HG03575 (cell line): ENCODE data around the gene PDE11A.
"Not testable (repeated sequence)": the region's sequence is repeated elsewhere in the genome, so short reads cannot be mapped to it uniquely, and the experiment has no call there.

Experiments used
- ATAC-seq: cut with Tn5 transposase; IDR thresholded peaks from one replicate; pipeline ENCODE4 v1.9.1; 2021; ENCODE audit not compliant: unreplicated experiment, insufficient number of reproducible peaks, low FRiP score; ENCODE audit errors: extremely low read depth

PDE11A gene

DNA sequence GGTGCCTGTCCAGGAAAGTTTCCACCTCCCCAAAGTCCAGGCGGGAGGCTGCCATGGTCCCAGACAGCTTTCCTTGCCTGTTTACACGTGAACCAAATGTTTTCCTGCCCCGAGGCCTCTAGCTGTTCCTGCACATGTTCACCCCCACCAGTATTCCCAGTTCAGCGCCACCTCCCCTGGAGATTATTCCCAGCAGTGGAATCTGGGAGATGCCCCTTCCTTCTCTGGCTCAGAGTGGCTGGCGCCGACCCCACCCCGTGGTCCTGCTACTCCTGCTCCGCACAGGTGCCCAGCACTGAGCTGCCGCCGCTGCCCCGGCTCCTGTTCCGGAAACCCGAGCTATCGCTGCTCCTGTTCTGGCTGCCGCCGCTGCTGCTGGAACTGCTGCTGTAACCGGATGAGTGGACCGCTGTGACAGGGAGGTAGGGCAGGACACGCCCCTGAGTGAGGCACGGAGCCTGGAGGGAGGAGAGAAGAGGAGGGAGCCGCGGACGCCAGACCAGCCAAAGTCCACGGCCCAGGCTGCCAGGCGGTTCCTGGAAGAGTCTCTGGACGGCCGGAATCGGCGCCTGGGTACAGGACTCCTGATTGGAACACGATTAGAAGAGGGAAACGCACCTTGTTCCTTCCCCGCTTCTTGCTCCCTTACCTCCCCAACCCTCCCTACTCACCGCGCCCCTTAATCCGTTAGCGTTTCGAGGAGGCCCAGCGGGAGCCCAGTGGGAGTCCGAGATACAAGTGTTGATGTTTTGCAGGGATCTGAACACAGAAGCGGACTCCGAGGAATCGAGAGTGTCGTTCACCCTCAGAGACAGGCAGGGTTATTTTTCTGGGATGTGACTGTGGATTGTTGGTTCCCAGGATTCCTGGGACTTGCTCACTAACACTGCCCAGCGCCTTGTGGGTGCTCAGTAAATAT is at the start of gene PDE11A:
Gene PDE11A, minus strand, starts transcription at position 395 of the 919 bp plus-strand sequence. Its CDS starts 340 bp downstream, at position 55.
- no peak for ATAC-seq

DNA sequence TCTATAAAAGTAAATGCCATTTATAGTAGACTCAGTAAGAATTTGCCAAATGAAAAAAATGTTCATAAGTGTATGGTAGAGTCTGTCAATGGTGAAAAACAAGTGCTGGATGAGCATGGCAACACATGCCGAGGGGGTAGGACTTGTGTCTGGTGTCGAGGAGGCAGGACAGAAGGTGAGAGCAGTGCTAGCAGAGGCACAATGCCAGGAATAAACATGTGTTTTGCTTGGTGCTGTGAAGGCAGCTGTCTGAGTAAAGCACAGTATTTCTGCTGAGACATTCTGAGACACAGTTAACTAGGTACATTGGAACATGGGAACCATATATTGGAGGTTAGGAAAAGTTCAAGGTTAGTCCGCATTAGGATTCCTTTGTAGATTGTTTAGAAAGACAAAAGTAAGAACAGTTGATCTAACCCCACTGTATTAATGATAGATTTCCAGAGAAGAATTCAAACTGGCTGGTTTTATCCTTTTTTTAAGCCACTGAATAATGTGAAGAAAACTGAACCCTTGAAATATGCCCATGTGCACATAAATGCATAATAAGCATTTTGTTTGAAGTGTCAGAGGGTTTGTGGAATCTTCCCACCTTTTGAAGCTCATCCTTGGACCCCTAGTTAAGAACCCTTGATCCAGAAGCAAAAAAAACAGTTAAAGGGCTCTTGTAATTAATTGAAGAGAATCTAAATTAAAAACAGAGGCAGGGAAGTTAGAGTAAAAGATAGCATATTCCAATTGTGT is 46.8 kb upstream of the PDE11A start:
- ATAC-seq, result no peak

DNA sequence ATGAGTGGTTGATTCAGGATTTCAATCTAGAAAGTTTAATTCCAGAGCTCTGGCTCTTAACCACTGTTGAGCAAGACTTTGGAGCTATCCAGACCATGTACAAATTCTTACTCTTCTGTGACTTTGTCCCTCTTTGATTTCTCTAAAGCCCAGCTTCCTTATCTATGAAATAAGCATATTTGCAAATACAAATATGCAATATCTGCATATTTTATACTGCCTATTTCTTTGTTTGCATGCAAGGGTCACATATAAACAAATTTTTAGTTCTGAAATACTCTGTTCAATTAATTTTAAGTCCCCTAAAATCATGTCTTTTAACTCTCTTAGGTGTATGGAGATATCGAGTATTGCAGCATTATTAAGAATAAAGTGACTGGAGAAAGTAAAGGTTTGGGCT is 45.1 kb upstream of the PDE11A start:
- no peak for ATAC-seq

- no peak for ATAC-seq
Measured at GRCh38 chr2:178115271-178115670, 42.7 kb upstream of the PDE11A start.

DNA sequence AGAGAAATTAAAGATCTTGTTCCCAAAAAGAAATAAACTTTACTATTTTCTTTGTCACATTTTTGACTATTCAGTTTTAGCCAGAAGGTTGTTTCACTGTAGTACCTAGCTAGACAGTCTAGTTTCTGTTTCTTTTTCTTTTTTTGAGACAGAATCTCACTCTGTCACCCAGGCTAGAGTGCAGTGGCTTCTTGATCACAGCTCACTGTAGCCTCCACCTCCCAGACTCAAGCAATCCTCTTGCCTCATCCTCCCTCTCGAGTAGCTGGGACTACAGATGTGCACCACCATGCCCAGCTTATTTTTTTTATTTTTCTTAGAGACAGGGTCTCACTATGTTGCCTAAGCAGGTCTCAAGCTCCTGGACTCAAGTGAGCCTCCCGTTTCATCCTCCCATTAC is 41.9 kb upstream of the PDE11A start:
- no peak for ATAC-seq

- ATAC-seq, result peak; percentile 69
Measured at GRCh38 chr2:178112202-178113152, 39.9 kb upstream of the PDE11A start, which contains the start of gene RBM45. Gene RBM45 (plus strand): TSS chr2:178112437. CDS start chr2:178112547, 110 bp downstream.

- ATAC-seq, result no peak
Measured at GRCh38 chr2:178111743-178112142, 39.2 kb upstream of the PDE11A start.

- no peak for ATAC-seq
Measured at GRCh38 chr2:178110681-178111080, 38.1 kb upstream of the PDE11A start.

DNA sequence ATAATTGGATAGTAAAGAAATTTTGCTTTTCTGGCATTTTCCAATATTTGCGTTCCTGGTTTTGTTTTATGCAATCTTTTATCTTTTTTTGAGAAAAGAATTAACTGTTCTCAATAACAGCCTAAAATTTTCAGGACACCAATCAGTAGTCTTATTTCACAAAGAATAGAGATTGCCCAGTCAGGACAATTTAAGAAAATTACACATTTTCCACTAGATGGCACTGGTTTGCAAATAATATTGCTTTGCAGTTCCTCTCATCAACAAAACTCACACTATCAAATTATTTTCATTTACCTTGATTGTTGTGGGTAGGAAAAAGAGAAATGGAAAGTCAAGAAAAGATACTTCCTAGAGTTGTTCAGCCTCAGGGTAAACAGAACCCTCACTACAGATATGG is 37.2 kb upstream of the PDE11A start:
- no peak for ATAC-seq

DNA sequence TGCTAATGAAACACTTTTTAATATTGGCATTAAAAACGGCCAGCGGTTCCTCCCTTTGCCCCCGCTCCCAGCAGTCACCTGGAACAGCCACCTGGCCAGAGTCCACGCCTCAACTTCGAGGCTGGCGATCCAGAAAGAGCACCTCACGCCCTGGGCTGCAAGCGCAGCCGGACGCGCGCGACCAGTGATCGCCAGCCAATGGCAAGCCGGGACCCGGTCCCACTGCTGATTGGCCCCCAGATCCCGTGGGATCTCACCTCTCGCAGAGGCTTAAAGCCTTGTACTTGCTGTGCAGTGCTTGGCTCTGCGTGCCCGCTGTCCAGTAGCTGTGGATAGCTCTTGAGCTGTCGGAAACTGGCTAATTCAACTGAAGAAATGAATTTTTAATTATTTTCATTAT is 35.6 kb upstream of the PDE11A start:
- no peak for ATAC-seq

DNA sequence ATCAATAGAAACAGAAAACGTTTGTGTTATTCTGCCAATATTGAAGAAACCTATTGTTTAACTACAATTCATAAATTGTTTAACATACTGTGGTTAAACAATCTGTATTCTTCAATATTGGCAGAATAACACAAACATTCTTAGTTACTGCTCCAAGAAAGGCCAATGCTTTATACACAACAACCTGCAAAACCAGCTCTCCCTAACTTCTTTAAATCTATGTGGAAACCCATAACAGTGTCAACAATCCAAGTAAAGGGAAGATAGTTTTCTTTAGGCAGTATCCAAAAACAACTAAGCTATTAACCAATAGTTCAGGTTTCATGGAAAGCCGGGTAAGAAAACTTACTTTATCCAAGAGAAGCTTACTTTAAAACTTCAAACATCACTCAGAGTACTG is 33.5 kb upstream of the PDE11A start:
- ATAC-seq, result no peak

- no peak for ATAC-seq
Measured at GRCh38 chr2:178105566-178105965, 33.0 kb upstream of the PDE11A start.

GRCh38 chr2:178101321-178102079 is 28.9 kb upstream of the PDE11A start:
- no peak for ATAC-seq

GRCh38 chr2:178093471-178093870 is 20.9 kb upstream of the PDE11A start:
- no peak for ATAC-seq

DNA sequence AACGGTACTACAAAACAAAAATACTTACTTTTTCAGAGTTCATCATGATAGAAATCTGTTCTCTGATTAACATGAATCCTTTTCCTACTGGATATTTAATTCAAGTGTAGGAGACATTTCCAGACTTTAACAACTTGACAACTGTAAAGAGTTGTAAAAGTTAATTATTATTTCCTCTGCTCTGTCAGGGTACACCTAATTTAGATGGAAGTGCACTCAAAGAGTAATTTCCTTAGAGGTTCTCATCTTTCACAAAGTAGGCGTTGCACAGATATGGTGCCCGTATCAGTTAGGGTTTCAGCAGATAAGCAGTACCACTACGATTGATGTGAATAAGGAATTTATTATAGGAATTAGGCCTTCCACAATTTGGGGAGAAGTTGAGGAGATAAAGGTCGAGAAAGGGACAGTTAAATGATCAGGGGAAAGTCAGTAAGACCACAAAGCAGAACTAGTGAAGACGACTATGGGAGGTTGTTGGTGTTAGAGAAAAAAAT is 16.2 kb upstream of the PDE11A start:
- ATAC-seq, result no peak

- ATAC-seq, result no peak
Measured at GRCh38 chr2:178084273-178084672, 11.7 kb upstream of the PDE11A start.

- ATAC-seq, result no peak
Measured at GRCh38 chr2:178082408-178083045, 9.9 kb upstream of the PDE11A start.

DNA sequence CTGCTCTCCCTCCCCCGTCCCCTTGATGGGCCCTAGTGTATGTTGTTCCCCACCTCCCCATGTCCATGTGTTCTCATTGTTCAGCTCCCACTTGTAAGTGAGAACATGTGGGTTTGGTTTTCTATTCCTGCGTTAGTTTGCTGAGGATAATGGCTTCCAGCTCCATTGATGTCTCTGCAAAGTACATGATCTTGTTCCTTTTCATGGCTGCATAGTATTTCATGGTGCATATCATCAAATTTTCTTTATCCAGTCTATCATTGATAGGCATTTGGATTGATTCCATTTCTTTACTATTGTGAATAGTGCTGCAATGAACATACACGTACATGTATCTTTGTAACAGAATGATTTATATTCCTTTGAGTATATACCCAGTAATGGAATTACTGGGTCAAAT is 6.7 kb upstream of the PDE11A start:
- not testable (repeated sequence) for ATAC-seq
